Lower leg skin (tissue), 3 donors: Measurements from ENCODE around the gene GATM.

ENCODE experiments used
- CTCF ChIP-seq, 3 donors: fragments of 450-650 bp; IDR thresholded peaks; one replicate each; pipeline ENCODE4 v1.5.1; 2016; ENCODE audit warnings: antibody characterized with exemption in 3 of 3, mild to moderate bottlenecking in 3 of 3, moderate library complexity in 2 of 3
- POLR2A ChIP-seq, 2 donors: fragments of 450-650 bp; IDR thresholded peaks; one replicate each; pipeline ENCODE4 v1.6.1; 2016 to 2017; ENCODE audit warnings: antibody characterized with exemption in 2 of 2, mild to moderate bottlenecking in 1 of 2, moderate library complexity in 1 of 2

- no peak for TF ChIP-seq CTCF (IDR thresholded peaks at IDR 0.05)
- no peak for TF ChIP-seq POLR2A (IDR thresholded peaks at IDR 0.05)
Observed at GRCh38 chr15:45425135-45425534, 46.8 kb upstream of the GATM start.
